A673 (cell line): ENCODE results near the gene GNAI2. TPM values are rescaled to one million over a fixed set of nuclear protein-coding genes. Genes with fewer than 3 reads are reported as not detected.
A peak's percentile ranks its signal among the peaks of the same experiment; 100 is the strongest.

ENCODE experiments used
- BruUV-seq: library from RNA; stranded (reverse); fragments of 400-500 nt; replicated peaks from 2 replicates; lab custom pipeline; 2021; lab: Mats Ljungman, UMichigan
- CTCF ChIA-PET: fragments of 300-600 bp; sonication (Branson Sonifier 250); formaldehyde crosslinking; loops from one replicate; lab custom pipeline; 2022; ENCODE audit warnings: antibody characterized with exemption; lab: Charles Lee
- POLR2A ChIA-PET: fragments of 300-600 bp; sonication (Branson Sonifier 250); formaldehyde crosslinking; loops from one replicate; lab custom pipeline; 2022; ENCODE audit warnings: antibody characterized with exemption; ENCODE audit not compliant: low non-redundant PET; lab: Charles Lee
- DNase-seq: peaks from one replicate; pipeline ENCODE4 v3.0.0-alpha.2; 2015; ENCODE audit warnings: low spot score
- H3K27ac ChIP-seq: fragments of 200-600 bp; sonication (generic); 2 replicates; pipeline ENCODE4 v1.5.1; 2016; ENCODE audit warnings: mixed run types, low read depth, mild to moderate bottlenecking, mixed read lengths, antibody characterized with exemption, low read length; ENCODE audit not compliant: poor library complexity, severe bottlenecking
- H3K27me3 ChIP-seq: fragments of 200-600 bp; sonication (generic); replicated peaks from 2 replicates; pipeline ENCODE4 v1.6.1; 2017; ENCODE audit warnings: mixed run types, low read depth, mild to moderate bottlenecking, mixed read lengths, antibody characterized with exemption, low read length; ENCODE audit not compliant: insufficient read depth, poor library complexity
- H3K36me3 ChIP-seq: fragments of 200-600 bp; sonication (generic); 2 replicates; pipeline ENCODE4 v1.6.1; 2016; ENCODE audit warnings: mixed run types, mild to moderate bottlenecking, mixed read lengths, antibody characterized with exemption, low read length; ENCODE audit not compliant: insufficient read depth, poor library complexity, severe bottlenecking
- H3K4me1 ChIP-seq: fragments of 200-600 bp; sonication (generic); 2 replicates; pipeline ENCODE4 v1.6.1; 2017; ENCODE audit warnings: mixed run types, mild to moderate bottlenecking, mixed read lengths, antibody characterized with exemption, low read length; ENCODE audit not compliant: insufficient read depth, poor library complexity, severe bottlenecking
- H3K4me3 ChIP-seq: fragments of 200-600 bp; sonication (generic); 2 replicates; pipeline ENCODE4 v1.5.1; 2016; ENCODE audit warnings: low read depth, mixed run types, mild to moderate bottlenecking, mixed read lengths, low read length; ENCODE audit not compliant: poor library complexity, severe bottlenecking
- H3K9me3 ChIP-seq: fragments of 200-600 bp; sonication (generic); 2 replicates; pipeline ENCODE4 v1.6.1; 2016; ENCODE audit warnings: mixed run types, low read depth, mild to moderate bottlenecking, mixed read lengths, antibody characterized with exemption, low read length; ENCODE audit not compliant: poor library complexity, severe bottlenecking
- EZH2 ChIP-seq: fragments of 200-600 bp; sonication (generic); IDR thresholded peaks from 2 replicates; pipeline ENCODE4 v1.6.1; 2017; ENCODE audit warnings: borderline replicate concordance, low read depth, mild to moderate bottlenecking, mixed read lengths, antibody characterized with exemption, low read length; ENCODE audit not compliant: poor library complexity, severe bottlenecking
- intact Hi-C: fragments of 100-400 bp; cut with micrococcal nuclease; formaldehyde crosslinking; loops from one replicate; pipeline ENCODE4 v1.10.0; 2022; ENCODE audit not compliant: unreplicated experiment
- total RNA-seq: library from RNA; stranded (reverse); gene quantifications from 2 replicates; pipeline ENCODE4 v1.2.3, GENCODE V29; 2021
- TF ChIP-seq, protein P1 (sequence below): fragments of 300-800, 200-600 bp; sonication (generic); conservative IDR thresholded peaks from 2 replicates; pipeline ENCODE4 v1.5.1; 2017; ENCODE audit warnings: low read depth, mild to moderate bottlenecking, antibody characterized with exemption, low read length, moderate library complexity, mixed read lengths

GNAI2 gene
- total RNA-seq, 1 experiment from 2014 or later: 115 TPM

- CTCF ChIA-PET: interaction anchor here (0.6 kb wide), 1 partner anchor 21 kb away, joined by 4 read pairs; no protein-coding TSS in a partner anchor
- Histone ChIP-seq H3K4me1 (no peaks in the 10 kb centered on the region), H3K4me3 (peak overlapping the region; percentile 27), H3K27me3 (peaks cover 24% of the 10 kb centered on the region), H3K9me3 (no peaks in the 10 kb centered on the region), H3K27ac (no peak overlapping the region), H3K36me3 (no peaks in the 10 kb centered on the region)
- intact Hi-C loops: no loop called here
- POLR2A ChIA-PET: no interaction called here
- DNase-seq: no peak
- no TSS peak for BruUV-seq
- no peak for TF ChIP-seq EZH2
- TF ChIP-seq, protein P1, sequence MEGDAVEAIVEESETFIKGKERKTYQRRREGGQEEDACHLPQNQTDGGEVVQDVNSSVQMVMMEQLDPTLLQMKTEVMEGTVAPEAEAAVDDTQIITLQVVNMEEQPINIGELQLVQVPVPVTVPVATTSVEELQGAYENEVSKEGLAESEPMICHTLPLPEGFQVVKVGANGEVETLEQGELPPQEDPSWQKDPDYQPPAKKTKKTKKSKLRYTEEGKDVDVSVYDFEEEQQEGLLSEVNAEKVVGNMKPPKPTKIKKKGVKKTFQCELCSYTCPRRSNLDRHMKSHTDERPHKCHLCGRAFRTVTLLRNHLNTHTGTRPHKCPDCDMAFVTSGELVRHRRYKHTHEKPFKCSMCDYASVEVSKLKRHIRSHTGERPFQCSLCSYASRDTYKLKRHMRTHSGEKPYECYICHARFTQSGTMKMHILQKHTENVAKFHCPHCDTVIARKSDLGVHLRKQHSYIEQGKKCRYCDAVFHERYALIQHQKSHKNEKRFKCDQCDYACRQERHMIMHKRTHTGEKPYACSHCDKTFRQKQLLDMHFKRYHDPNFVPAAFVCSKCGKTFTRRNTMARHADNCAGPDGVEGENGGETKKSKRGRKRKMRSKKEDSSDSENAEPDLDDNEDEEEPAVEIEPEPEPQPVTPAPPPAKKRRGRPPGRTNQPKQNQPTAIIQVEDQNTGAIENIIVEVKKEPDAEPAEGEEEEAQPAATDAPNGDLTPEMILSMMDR: no peak
Observed at GRCh38 chr3:50205413-50206276, 30.4 kb upstream of the GNAI2 start.

- intact Hi-C loops: no loop called here
- Histone ChIP-seq H3K4me3 (no peak overlapping the region), H3K9me3 (no peaks in the 10 kb centered on the region), H3K36me3 (no peaks in the 10 kb centered on the region), H3K27me3 (peaks cover 24% of the 10 kb centered on the region), H3K4me1 (no peaks in the 10 kb centered on the region), H3K27ac (no peak overlapping the region)
- DNase-seq: no peak
- CTCF ChIA-PET: no interaction called here
- TF ChIP-seq, protein P1: no peak
- POLR2A ChIA-PET: no interaction called here
- BruUV-seq: no TSS peak
Observed at GRCh38 chr3:50207359-50208042, 28.5 kb upstream of the GNAI2 start.

- BruUV-seq: no TSS peak
- ChIA-PET CTCF (interaction anchor here (0.7 kb wide), 1 partner anchor 18 kb away, joined by 5 read pairs; no protein-coding TSS in a partner anchor), POLR2A (no interaction called here)
- no peak for TF ChIP-seq EZH2
- TF ChIP-seq, protein P1: no peak
- H3K36me3 ChIP-seq: no peaks in the 10 kb centered on the region
- peaks cover 24% of the 10 kb centered on the region for H3K27me3 ChIP-seq
- intact Hi-C loops: no loop called here
- no peak for DNase-seq
- no peaks in the 10 kb centered on the region for H3K9me3 ChIP-seq
- no peak overlapping the region for H3K4me3 ChIP-seq
- H3K4me1 ChIP-seq: no peaks in the 10 kb centered on the region
- H3K27ac ChIP-seq: no peak overlapping the region
Observed at GRCh38 chr3:50208677-50209344, 27.2 kb upstream of the GNAI2 start.
